Measurements from ENCODE around the gene ALDH6A1. TPM values are rescaled to one million over a fixed set of nuclear protein-coding genes. Genes with fewer than 3 reads are reported as not detected.
A peak's percentile ranks its signal among the peaks of the same experiment; 100 is the strongest.
"Not testable (repeated sequence)": the region's sequence is repeated elsewhere in the genome, so short reads cannot be mapped to it uniquely, and the experiment has no call there.

The ALDH6A1 gene
- 10 to 100 TPM in 1 of 2 experiments, 1 to 10 TPM in 1; 9.3 to 10.1 TPM for total RNA-seq

DNA sequence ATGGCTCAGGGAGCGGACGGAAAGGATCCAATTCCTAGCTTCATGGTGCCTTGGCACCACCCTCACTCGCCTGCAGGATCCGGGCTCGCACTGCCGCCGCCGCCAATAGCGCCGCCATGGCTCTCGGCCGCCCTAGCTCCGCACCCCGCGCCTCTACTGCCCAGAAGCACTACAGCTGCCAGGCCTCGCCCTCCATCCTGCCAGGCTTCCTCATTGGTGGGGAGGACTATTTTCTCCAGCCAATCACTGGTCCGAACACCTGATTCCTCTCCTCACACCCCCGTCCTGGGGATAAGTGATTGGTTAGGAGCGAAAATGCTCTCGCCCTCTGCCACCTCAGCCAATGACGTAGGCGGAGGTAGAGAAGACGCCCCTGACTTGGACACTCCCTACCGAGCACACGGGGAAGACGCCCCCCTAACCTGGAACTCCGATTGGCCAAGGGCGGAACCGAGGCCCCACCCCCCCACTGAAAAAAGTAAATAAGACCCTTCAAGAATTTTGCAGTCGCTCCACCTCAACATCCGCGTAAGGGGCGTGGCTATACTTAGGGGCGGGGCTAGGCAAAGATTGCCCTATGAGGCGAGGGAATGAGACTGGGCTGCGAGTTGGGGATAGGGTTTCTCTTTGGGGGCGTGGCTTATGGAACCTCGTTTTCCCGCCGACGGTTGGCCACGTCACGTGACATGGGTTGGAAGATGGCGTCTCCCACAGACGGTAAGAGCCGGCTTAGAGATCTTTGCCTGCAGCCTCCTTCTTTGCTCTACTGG lies at the start of gene ALDH6A1, which contains the start of gene LIN52:
TSS of gene ALDH6A1 (minus strand) at position 177 of the 770 bp plus-strand sequence. CDS start at position 118, 59 bp downstream.
TSS of gene LIN52 (plus strand) at position 680 of the 770 bp plus-strand sequence. CDS start at position 699, 19 bp downstream.
- peak; percentile 97 for DNase-seq
- Mint-ChIP-seq H3K36me3 (peaks cover 9% of the 10 kb centered on the region), H3K27ac (peak within 1 kb of the TSS; percentile 96), H3K4me1 (peaks cover 35% of the 10 kb centered on the region), H3K4me3 (peak within 1 kb of the TSS; percentile 95), H3K9me3 (peaks cover 5% of the 10 kb centered on the region), H3K27me3 (no peaks in the 10 kb centered on the region)

GRCh38 chr14:74127634-74128033 lies 43.4 kb upstream of the ALDH6A1 start:
- Mint-ChIP-seq H3K4me3 (no peak overlapping the region), H3K27ac (no peak overlapping the region), H3K9me3 (no peaks in the 10 kb centered on the region), H3K36me3 (peaks cover 14% of the 10 kb centered on the region), H3K27me3 (no peaks in the 10 kb centered on the region), H3K4me1 (no peaks in the 10 kb centered on the region)
- no peak for DNase-seq

GRCh38 chr14:74126315-74127013 lies 42.2 kb upstream of the ALDH6A1 start:
- peaks cover 14% of the 10 kb centered on the region for H3K36me3 Mint-ChIP-seq
- H3K27me3 Mint-ChIP-seq: no peaks in the 10 kb centered on the region
- no peak overlapping the region for H3K4me3 Mint-ChIP-seq
- no peak for DNase-seq
- H3K9me3 Mint-ChIP-seq: no peaks in the 10 kb centered on the region
- no peak overlapping the region for H3K27ac Mint-ChIP-seq
- H3K4me1 Mint-ChIP-seq: no peaks in the 10 kb centered on the region

DNA sequence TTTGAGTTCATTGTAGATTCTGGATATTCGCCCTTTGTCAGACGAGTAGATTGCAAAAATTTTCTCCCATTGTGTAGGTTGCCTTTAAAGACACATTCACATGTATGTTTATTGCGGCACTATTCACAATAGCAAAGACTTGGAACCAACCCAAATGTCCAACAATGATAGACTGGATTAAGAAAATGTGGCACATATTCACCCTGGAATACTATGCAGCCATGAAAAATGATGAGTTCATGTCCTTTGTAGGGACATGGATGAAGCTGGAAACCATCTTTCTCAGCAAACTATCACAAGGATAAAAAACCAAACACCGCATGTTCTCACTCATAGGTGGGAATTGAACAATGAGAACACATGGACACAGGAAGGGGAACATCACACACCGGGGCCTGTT lies 41.2 kb upstream of the ALDH6A1 start:
- peaks cover 18% of the 10 kb centered on the region for H3K36me3 Mint-ChIP-seq
- not testable (repeated sequence) for H3K9me3 Mint-ChIP-seq

GRCh38 chr14:74111395-74112216 lies 27.4 kb upstream of the ALDH6A1 start:
- not testable (repeated sequence) for H3K9me3 Mint-ChIP-seq, DNase-seq, H3K4me1 Mint-ChIP-seq, H3K27ac Mint-ChIP-seq, H3K36me3 Mint-ChIP-seq, H3K4me3 Mint-ChIP-seq, H3K27me3 Mint-ChIP-seq

More for the DNA sequence above, 41.2 kb upstream of the ALDH6A1 start:
- not testable (repeated sequence) for H3K4me1 Mint-ChIP-seq, H3K4me3 Mint-ChIP-seq, H3K27me3 Mint-ChIP-seq, H3K27ac Mint-ChIP-seq, DNase-seq

- H3K36me3 Mint-ChIP-seq: peaks cover 6% of the 10 kb centered on the region
- DNase-seq: no peak
- H3K4me1 Mint-ChIP-seq: no peaks in the 10 kb centered on the region
- no peak overlapping the region for H3K4me3 Mint-ChIP-seq
- no peak overlapping the region for H3K27ac Mint-ChIP-seq
- H3K9me3 Mint-ChIP-seq: no peaks in the 10 kb centered on the region
- H3K27me3 Mint-ChIP-seq: no peaks in the 10 kb centered on the region
Measured at GRCh38 chr14:74109369-74109768, 25.1 kb upstream of the ALDH6A1 start.

DNA sequence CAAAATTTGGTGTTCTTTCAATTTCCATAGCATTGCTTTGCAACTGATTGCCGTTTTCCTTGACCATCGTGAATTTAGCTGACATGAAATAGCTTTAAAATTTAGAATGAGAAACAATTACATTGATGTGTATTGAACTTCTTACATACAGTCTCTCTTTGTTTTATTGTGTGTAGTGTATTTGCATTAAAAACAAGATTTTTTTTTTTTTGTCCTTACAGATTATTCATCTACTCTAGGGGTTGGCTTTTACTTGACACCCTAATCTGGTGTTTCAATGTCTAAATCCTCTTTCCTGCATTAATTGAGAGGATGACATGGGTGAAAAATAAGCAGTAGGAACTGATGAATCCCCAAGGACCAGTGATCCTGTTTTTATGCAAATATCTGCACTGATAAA lies 21.1 kb upstream of the ALDH6A1 start:
- Mint-ChIP-seq H3K27me3 (no peaks in the 10 kb centered on the region), H3K36me3 (peaks cover 8% of the 10 kb centered on the region), H3K27ac (no peak overlapping the region), H3K4me1 (no peaks in the 10 kb centered on the region), H3K9me3 (no peaks in the 10 kb centered on the region), H3K4me3 (no peak overlapping the region)
- no peak for DNase-seq

DNA sequence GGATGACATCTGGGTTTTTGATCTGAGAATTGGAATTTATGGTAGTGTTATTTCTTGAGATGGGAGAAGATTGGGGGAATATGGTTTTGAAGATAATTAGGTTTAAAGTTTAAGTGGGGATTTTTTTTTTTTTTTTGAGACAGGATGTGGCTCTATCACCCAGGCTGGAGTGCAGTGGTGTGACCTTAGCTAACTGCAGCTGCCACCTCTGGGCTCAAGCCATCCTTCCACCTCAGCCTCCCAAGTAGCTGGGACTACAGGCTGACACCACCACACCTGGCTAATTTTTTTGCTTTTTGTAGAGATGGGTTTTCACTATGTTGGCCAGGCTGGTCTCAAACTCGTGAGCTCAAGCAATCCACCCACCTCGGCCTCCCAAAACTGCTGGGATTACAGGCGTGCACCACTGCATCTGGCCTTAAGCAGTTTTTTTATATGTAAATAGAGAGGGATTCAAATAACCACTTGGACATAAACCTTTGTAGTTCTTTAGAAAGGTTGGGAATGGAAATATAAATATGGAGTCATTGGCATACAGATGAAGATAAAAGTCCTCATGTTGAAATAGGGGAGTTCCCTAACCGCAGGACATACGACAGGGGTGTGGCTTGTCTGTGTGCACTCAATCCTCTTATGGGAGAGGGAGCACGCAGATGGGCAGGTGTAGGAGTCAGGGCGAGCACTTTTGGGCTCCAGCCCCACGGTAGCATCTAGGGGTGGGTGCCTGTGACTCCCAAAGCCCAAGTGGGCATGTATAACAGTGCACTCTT lies 5.2 kb upstream of the ALDH6A1 start:
- no peak overlapping the region for H3K4me3 Mint-ChIP-seq
- peaks cover 5% of the 10 kb centered on the region for H3K9me3 Mint-ChIP-seq
- peaks cover 23% of the 10 kb centered on the region for H3K4me1 Mint-ChIP-seq
- no peaks in the 10 kb centered on the region for H3K27me3 Mint-ChIP-seq
- H3K27ac Mint-ChIP-seq: no peak overlapping the region
- H3K36me3 Mint-ChIP-seq: peaks cover 9% of the 10 kb centered on the region
- no peak for DNase-seq

DNA sequence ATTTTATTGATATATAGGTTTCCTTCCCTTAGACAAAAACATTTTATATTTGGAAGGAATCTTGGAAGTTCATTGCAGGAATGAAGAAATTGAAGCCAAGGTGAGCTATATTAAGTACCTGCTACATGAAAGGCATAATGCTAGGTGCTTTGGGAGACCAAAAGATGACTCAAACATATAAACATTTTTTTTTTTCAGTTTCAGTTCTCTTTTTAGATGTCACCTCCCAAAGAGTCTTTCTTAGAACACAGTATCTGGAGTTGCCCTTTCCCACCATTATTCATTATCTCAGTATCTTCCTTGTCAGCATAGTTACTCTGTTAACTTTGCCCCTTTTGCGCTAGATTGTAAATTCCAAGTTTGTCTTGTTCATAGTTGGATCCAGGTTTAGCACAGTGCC lies 1.6 kb upstream of the ALDH6A1 start:
- Mint-ChIP-seq H3K4me3 (peak overlapping the region; percentile 95), H3K36me3 (peaks cover 9% of the 10 kb centered on the region), H3K9me3 (peaks cover 5% of the 10 kb centered on the region), H3K27ac (peak overlapping the region; percentile 96), H3K27me3 (no peaks in the 10 kb centered on the region), H3K4me1 (peaks cover 35% of the 10 kb centered on the region)
- no peak for DNase-seq

- no peaks in the 10 kb centered on the region for H3K27me3 Mint-ChIP-seq
- H3K4me3 Mint-ChIP-seq: peak overlapping the region; percentile 95
- peak; percentile 37 for DNase-seq
- H3K36me3 Mint-ChIP-seq: peaks cover 9% of the 10 kb centered on the region
- H3K27ac Mint-ChIP-seq: peak overlapping the region; percentile 96
- peaks cover 5% of the 10 kb centered on the region for H3K9me3 Mint-ChIP-seq
- peaks cover 35% of the 10 kb centered on the region for H3K4me1 Mint-ChIP-seq
Measured at GRCh38 chr14:74085047-74085637, 889 bp upstream of the ALDH6A1 start.

DNA sequence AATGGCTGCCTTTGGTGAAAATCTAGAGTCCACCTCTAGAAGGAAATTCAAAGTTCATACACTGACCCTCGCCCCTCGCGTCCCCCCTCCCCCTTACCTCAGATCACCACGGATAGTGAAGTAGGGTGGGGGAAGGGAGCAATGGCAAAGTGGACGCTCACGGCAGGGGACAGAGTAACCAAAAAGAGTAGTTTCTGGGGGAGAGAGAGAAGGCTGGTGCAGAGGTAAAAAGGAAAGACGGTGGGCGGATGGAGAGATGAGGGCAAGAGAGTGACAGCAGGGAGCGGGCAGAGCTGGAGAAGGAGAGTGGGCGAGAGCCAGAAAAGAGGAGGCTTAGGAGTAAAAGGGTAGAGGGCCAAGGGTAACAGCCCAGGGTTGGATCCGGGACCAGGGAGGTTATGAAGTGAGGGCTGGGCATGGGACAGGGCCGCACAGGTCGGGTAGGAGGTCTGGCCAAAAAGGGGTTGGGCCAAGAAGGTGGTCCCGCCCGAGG lies 423 bp downstream of the ALDH6A1 start:
- Mint-ChIP-seq H3K4me1 (peaks cover 31% of the 10 kb centered on the region), H3K9me3 (peaks cover 2% of the 10 kb centered on the region), H3K36me3 (peaks cover 5% of the 10 kb centered on the region), H3K27me3 (no peaks in the 10 kb centered on the region), H3K4me3 (peak overlapping the region; percentile 95), H3K27ac (peak overlapping the region; percentile 79)
- no peak for DNase-seq

DNA sequence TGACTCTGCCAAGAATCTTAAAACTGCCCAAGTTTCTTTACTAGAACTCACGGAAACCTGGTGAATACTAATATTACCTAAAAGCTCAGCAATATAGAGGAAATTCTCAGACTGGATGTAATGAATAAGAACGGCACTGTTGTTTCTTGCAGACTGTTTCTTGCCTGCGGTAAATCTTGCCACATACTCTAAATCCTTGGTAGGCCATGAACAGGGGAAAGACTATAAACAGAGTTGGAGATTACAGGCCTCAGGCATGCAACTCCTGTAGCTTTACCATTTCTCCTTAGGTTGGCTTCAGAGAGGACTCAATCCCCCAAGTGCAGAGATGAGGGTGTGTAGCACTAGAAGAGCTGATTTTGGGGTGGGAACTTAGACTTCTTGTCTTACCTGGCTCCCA lies 1.1 kb downstream of the ALDH6A1 start:
- Mint-ChIP-seq H3K27ac (no peak overlapping the region), H3K36me3 (peaks cover 1% of the 10 kb centered on the region), H3K9me3 (no peaks in the 10 kb centered on the region), H3K4me3 (peak overlapping the region; percentile 95), H3K4me1 (peaks cover 29% of the 10 kb centered on the region), H3K27me3 (no peaks in the 10 kb centered on the region)
- no peak for DNase-seq

- Mint-ChIP-seq H3K4me3 (no peak overlapping the region), H3K9me3 (no peaks in the 10 kb centered on the region), H3K27ac (no peak overlapping the region), H3K36me3 (no peaks in the 10 kb centered on the region), H3K4me1 (peaks cover 27% of the 10 kb centered on the region), H3K27me3 (no peaks in the 10 kb centered on the region)
- DNase-seq: no peak
Measured at GRCh38 chr14:74081491-74081890, 2.8 kb downstream of the ALDH6A1 start.
